Sigmoid colon (tissue), 4 donors: Measurements from ENCODE around the gene TUNAR.

Source experiments
- CTCF ChIP-seq, 4 experiments: fragments of 450-650 bp in 3 of 4; fragments of 200-600 bp in 1 of 4; IDR thresholded peaks; one replicate each; pipeline ENCODE4 v1.5.1; 2016 to 2019; ENCODE audit warnings: antibody characterized with exemption in 4 of 4, mild to moderate bottlenecking in 3 of 4, moderate library complexity in 2 of 4
- EP300 ChIP-seq, 4 donors: sonication (generic); formaldehyde crosslinking; IDR thresholded peaks; one replicate each; pipeline ENCODE4 v1.6.1; 2017; ENCODE audit warnings: antibody characterized with exemption in 4 of 4
- POLR2A ChIP-seq, 2 donors: fragments of 450-650 bp; IDR thresholded peaks; one replicate each; pipeline ENCODE4 v1.6.1; 2016; ENCODE audit warnings: antibody characterized with exemption in 2 of 2, mild to moderate bottlenecking in 2 of 2, moderate library complexity in 2 of 2
- POLR2AphosphoS5 ChIP-seq, 4 donors: sonication (generic); formaldehyde crosslinking; IDR thresholded peaks; one replicate each; pipeline ENCODE4 v1.6.1; 2017; ENCODE audit warnings: antibody characterized with exemption in 4 of 4

DNA sequence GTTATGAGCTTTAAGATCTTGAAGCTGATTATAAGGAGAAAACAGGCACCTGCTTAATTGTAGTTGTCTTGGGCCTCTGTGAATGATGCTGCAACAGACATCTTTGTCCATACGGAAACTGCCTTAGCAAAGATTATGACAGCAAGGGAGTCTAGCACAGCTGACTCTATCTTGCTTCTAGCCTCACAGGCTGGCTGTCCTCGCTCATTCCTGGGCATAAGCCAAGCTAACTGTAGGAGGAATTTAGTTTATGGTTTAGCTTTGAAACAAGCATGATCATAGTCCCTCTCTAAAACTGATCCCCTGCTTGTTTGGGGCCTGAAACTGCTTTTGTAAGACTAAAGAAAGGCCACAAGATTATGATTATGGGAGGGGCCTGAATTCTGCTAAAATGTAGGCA is 88.3 kb downstream of the TUNAR start:
- TF ChIP-seq CTCF (IDR thresholded peaks at IDR 0.05) (no peak), EP300 (IDR thresholded peaks at IDR 0.05) (no peak), POLR2AphosphoS5 (IDR thresholded peaks at IDR 0.05) (no peak), POLR2A (IDR thresholded peaks at IDR 0.05) (no peak)
